ENCODE results near the gene SERAC1.
"Not testable (repeated sequence)": the region's sequence is repeated elsewhere in the genome, so short reads cannot be mapped to it uniquely, and the experiment has no call there.

SERAC1 gene

DNA sequence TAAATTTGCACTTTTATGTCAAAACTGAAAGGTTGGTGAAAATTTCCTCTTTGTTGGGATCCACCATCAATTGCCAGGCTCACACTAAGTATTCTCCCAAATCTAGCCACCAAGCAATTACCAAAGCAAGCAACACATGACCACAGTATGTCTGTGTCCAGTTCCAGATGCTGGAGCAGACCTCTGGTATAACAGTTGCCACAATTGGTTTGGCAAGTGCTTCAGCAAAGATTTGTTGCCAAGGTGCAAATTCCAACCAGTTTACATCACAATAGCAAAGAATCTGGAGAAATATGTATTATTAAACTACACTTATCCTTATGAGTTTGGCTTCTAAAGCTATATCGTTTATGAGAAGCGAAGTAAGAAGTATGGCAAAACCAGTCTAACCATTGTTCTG is 6.5 kb upstream of the SERAC1 start:
- H3K36me3 ChIP-seq (ENCODE audit: insufficient read depth): no peaks in the 10 kb centered on the region
- H3K9ac ChIP-seq: no peak overlapping the region
- no peaks in the 10 kb centered on the region for H4K20me1 ChIP-seq (ENCODE audit: insufficient read depth)
- H3K27ac ChIP-seq: no peak overlapping the region
- H3K79me2 ChIP-seq (ENCODE audit: insufficient read depth, low read depth): no peaks in the 10 kb centered on the region
- no peak overlapping the region for H2AFZ ChIP-seq (ENCODE audit: low read depth)
- TF ChIP-seq, protein P1, sequence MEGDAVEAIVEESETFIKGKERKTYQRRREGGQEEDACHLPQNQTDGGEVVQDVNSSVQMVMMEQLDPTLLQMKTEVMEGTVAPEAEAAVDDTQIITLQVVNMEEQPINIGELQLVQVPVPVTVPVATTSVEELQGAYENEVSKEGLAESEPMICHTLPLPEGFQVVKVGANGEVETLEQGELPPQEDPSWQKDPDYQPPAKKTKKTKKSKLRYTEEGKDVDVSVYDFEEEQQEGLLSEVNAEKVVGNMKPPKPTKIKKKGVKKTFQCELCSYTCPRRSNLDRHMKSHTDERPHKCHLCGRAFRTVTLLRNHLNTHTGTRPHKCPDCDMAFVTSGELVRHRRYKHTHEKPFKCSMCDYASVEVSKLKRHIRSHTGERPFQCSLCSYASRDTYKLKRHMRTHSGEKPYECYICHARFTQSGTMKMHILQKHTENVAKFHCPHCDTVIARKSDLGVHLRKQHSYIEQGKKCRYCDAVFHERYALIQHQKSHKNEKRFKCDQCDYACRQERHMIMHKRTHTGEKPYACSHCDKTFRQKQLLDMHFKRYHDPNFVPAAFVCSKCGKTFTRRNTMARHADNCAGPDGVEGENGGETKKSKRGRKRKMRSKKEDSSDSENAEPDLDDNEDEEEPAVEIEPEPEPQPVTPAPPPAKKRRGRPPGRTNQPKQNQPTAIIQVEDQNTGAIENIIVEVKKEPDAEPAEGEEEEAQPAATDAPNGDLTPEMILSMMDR (conservative IDR thresholded peaks at IDR 0.05; ENCODE audit: low read depth, low read length): no peak
- H3K4me2 ChIP-seq: no peak overlapping the region
- peaks cover 17% of the 10 kb centered on the region for H3K4me1 ChIP-seq (ENCODE audit: low read depth, poor library complexity, severe bottlenecking)
- no peak overlapping the region for H3K4me3 ChIP-seq (IDR thresholded peaks at IDR 0.05; ENCODE audit: insufficient read depth, low read depth, low read length)
- no peaks in the 10 kb centered on the region for H3K27me3 ChIP-seq (ENCODE audit: insufficient read depth, low read depth)

DNA sequence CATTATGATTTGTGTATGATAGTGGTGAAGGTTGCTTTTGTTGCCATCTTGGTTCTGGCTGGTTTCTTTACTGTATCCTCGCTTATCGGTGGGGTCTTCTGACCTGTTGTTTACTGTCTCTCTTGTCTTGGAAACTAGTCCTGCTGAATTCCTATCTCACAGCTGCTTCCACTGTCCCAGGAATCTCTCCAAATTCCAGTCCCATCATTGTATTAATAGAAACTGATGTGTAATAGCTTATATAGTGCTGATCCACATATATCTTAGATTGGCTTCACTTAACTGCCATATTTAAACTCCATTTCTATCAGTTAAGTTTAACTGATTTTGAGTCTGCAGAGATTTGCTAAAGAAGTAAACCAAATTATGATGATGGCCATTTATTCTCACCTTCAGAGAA is 6.0 kb upstream of the SERAC1 start:
- Histone ChIP-seq H3K4me2 (no peak overlapping the region), H3K27ac (no peak overlapping the region)
- TF ChIP-seq, protein P1 (conservative IDR thresholded peaks at IDR 0.05; ENCODE audit: low read depth, low read length): no peak

GRCh38 chr6:158172001-158172400 is 3.9 kb upstream of the SERAC1 start:
- Histone ChIP-seq H3K9ac (no peak overlapping the region), H3K27me3 (ENCODE audit: insufficient read depth, low read depth) (no peaks in the 10 kb centered on the region), H4K20me1 (ENCODE audit: insufficient read depth) (no peaks in the 10 kb centered on the region), H3K79me2 (ENCODE audit: insufficient read depth, low read depth) (no peaks in the 10 kb centered on the region), H3K4me1 (ENCODE audit: low read depth, poor library complexity, severe bottlenecking) (peaks cover 13% of the 10 kb centered on the region), H3K4me2 (no peak overlapping the region), H3K4me3 (IDR thresholded peaks at IDR 0.05; ENCODE audit: insufficient read depth, low read depth, low read length) (no peak overlapping the region), H3K36me3 (ENCODE audit: insufficient read depth) (no peaks in the 10 kb centered on the region), H3K27ac (no peak overlapping the region), H2AFZ (ENCODE audit: low read depth) (no peak overlapping the region)
- TF ChIP-seq, protein P1 (conservative IDR thresholded peaks at IDR 0.05; ENCODE audit: low read depth, low read length): no peak

More for the DNA sequence above, 6.0 kb upstream of the SERAC1 start:
- no peaks in the 10 kb centered on the region for H3K36me3 ChIP-seq (ENCODE audit: insufficient read depth)
- no peaks in the 10 kb centered on the region for H3K27me3 ChIP-seq (ENCODE audit: insufficient read depth, low read depth)
- H3K4me3 ChIP-seq (IDR thresholded peaks at IDR 0.05; ENCODE audit: insufficient read depth, low read depth, low read length): no peak overlapping the region
- peaks cover 18% of the 10 kb centered on the region for H3K4me1 ChIP-seq (ENCODE audit: low read depth, poor library complexity, severe bottlenecking)
- no peaks in the 10 kb centered on the region for H4K20me1 ChIP-seq (ENCODE audit: insufficient read depth)
- H3K9ac ChIP-seq: no peak overlapping the region
- no peaks in the 10 kb centered on the region for H3K79me2 ChIP-seq (ENCODE audit: insufficient read depth, low read depth)
- no peak overlapping the region for H2AFZ ChIP-seq (ENCODE audit: low read depth)

GRCh38 chr6:158170656-158171081 is 2.6 kb upstream of the SERAC1 start:
- H3K27ac ChIP-seq: no peak overlapping the region
- H3K36me3 ChIP-seq (ENCODE audit: insufficient read depth): no peaks in the 10 kb centered on the region
- peaks cover 10% of the 10 kb centered on the region for H3K4me1 ChIP-seq (ENCODE audit: low read depth, poor library complexity, severe bottlenecking)
- H3K4me3 ChIP-seq (IDR thresholded peaks at IDR 0.05; ENCODE audit: insufficient read depth, low read depth, low read length): no peak overlapping the region
- no peaks in the 10 kb centered on the region for H3K79me2 ChIP-seq (ENCODE audit: insufficient read depth, low read depth)
- TF ChIP-seq, protein P1 (conservative IDR thresholded peaks at IDR 0.05; ENCODE audit: low read depth, low read length): no peak
- no peaks in the 10 kb centered on the region for H4K20me1 ChIP-seq (ENCODE audit: insufficient read depth)
- no peak overlapping the region for H3K9ac ChIP-seq
- H2AFZ ChIP-seq (ENCODE audit: low read depth): no peak overlapping the region
- H3K27me3 ChIP-seq (ENCODE audit: insufficient read depth, low read depth): no peaks in the 10 kb centered on the region
- H3K4me2 ChIP-seq: no peak overlapping the region

DNA sequence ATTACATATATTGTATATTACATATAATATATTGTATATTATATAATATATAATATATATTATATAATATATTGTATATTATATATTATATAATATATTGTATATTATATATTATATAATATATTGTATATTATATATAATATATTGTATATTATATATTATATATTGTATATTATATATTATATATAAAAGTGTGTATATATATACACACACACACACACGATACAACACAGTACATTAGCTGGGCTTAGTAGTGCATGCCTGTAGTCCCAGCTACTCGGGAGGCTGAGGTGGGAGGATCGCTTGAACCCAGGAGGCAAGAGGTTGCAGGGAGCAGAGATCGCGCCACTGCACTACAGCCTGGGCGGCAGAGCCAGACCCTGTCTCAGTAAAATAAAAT is 1.6 kb upstream of the SERAC1 start:
- not testable (repeated sequence) for H3K27ac ChIP-seq
- peaks cover 10% of the 10 kb centered on the region for H3K4me1 ChIP-seq (ENCODE audit: low read depth, poor library complexity, severe bottlenecking)

More for the DNA sequence above, 1.6 kb upstream of the SERAC1 start:
- not testable (repeated sequence) for H3K9ac ChIP-seq; H3K4me3 ChIP-seq (IDR thresholded peaks at IDR 0.05; ENCODE audit: insufficient read depth, low read depth, low read length); H3K27me3 ChIP-seq (ENCODE audit: insufficient read depth, low read depth); H3K4me2 ChIP-seq; H2AFZ ChIP-seq (ENCODE audit: low read depth); H3K36me3 ChIP-seq (ENCODE audit: insufficient read depth); H3K79me2 ChIP-seq (ENCODE audit: insufficient read depth, low read depth); H4K20me1 ChIP-seq (ENCODE audit: insufficient read depth)

Data from KMS-11 (cell line).